Measurements from ENCODE around the gene GRID2.

Gene GRID2

GRCh38 chr4:92776080-92776479, 472.3 kb downstream of the GRID2 start:
- no peak for DNase-seq

- no peak for DNase-seq
These were observed 486.0 kb downstream of the GRID2 start for GRCh38 chr4:92789741-92790140.

- DNase-seq: no peak
These were observed 488.2 kb downstream of the GRID2 start for GRCh38 chr4:92791871-92792440.

GRCh38 chr4:92809381-92809780, 505.6 kb downstream of the GRID2 start:
- DNase-seq: no peak

- DNase-seq: no peak
These were observed 508.9 kb downstream of the GRID2 start for GRCh38 chr4:92812652-92813051.

GRCh38 chr4:92814677-92815076, 510.9 kb downstream of the GRID2 start:
- DNase-seq: no peak

GRCh38 chr4:92825256-92825655, 521.5 kb downstream of the GRID2 start:
- no peak for DNase-seq

- no peak for DNase-seq
These were observed 522.0 kb downstream of the GRID2 start for GRCh38 chr4:92825791-92826190.

GRCh38 chr4:92830771-92831170, 527.0 kb downstream of the GRID2 start:
- DNase-seq: no peak

- DNase-seq: no peak
These were observed 537.1 kb downstream of the GRID2 start for GRCh38 chr4:92840880-92841279.

- no peak for DNase-seq
These were observed 540.0 kb downstream of the GRID2 start for GRCh38 chr4:92843784-92844183.

GRCh38 chr4:92847026-92847425, 543.3 kb downstream of the GRID2 start:
- DNase-seq: no peak

GRCh38 chr4:92862509-92862908, 558.7 kb downstream of the GRID2 start:
- DNase-seq: no peak

GRCh38 chr4:92864096-92864495, 560.3 kb downstream of the GRID2 start:
- no peak for DNase-seq

GRCh38 chr4:92872604-92873003, 568.8 kb downstream of the GRID2 start:
- DNase-seq: no peak

- no peak for DNase-seq
These were observed 581.9 kb downstream of the GRID2 start for GRCh38 chr4:92885632-92886031.

GRCh38 chr4:92952426-92952825, 648.7 kb downstream of the GRID2 start:
- no peak for DNase-seq

- DNase-seq: no peak
These were observed 649.1 kb downstream of the GRID2 start for GRCh38 chr4:92952897-92953296.

GRCh38 chr4:92953462-92953861, 649.7 kb downstream of the GRID2 start:
- no peak for DNase-seq

GRCh38 chr4:92961881-92962280, 658.1 kb downstream of the GRID2 start:
- no peak for DNase-seq

- DNase-seq: no peak
These were observed 659.1 kb downstream of the GRID2 start for GRCh38 chr4:92962831-92963230.

- no peak for DNase-seq
These were observed 664.8 kb downstream of the GRID2 start for GRCh38 chr4:92968556-92968955.

GRCh38 chr4:92968996-92969395, 665.2 kb downstream of the GRID2 start:
- no peak for DNase-seq

- DNase-seq: no peak
These were observed 666.0 kb downstream of the GRID2 start for GRCh38 chr4:92969650-92970379.

GRCh38 chr4:92970996-92971395, 667.2 kb downstream of the GRID2 start:
- no peak for DNase-seq

All from NCI-H510A treated with DMSO at 0.1 percent for 48 hours (cell line).